Thyroid gland (tissue), 4 donors: ENCODE data around the gene POC1A.

Source experiments
- POLR2A ChIP-seq, 2 donors: fragments of 450-650 bp; IDR thresholded peaks; one replicate each; pipeline ENCODE4 v1.6.1; 2017; ENCODE audit warnings: antibody characterized with exemption in 2 of 2, mild to moderate bottlenecking in 2 of 2, moderate library complexity in 1 of 2
- TF ChIP-seq, protein P1 (sequence below), 6 experiments: fragments of 200-600 bp in 3 of 6; fragments of 450-650 bp in 3 of 6; sonication (generic) in 3 of 6; IDR thresholded peaks; one replicate each; pipeline ENCODE4 v1.5.1; 2016 to 2019; ENCODE audit warnings: antibody characterized with exemption in 6 of 6, mild to moderate bottlenecking in 2 of 6, inconsistent platforms in 1 of 6, moderate library complexity in 1 of 6

DNA sequence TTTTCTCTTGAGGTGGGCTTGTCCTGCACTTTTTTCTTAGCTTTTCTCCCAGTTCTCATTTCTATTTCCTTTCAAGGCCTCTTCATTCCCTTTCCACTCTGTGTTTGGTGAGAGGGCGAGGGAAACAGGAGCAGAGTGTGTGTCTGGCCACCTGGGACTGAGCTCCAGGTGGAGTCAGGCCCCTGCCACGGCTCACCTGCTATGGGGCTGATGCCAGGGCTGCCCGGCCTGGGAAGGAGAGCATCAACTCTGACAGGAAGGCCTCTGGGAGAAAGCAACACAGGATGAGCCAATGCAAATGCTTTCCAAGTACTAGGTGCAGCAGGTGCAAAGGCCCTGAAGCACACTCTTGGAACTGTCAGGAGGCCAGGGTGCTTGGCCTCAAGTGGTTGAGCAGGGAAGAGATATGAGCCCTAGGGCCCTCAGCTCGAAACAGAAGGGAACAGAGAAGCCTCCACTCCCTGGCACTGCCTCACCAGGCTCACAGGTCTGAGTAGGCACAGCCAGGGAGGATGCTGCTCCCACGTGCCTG, 70.6 kb downstream of the POC1A start:
- no peak for TF ChIP-seq POLR2A (IDR thresholded peaks at IDR 0.05)
- TF ChIP-seq, protein P1, sequence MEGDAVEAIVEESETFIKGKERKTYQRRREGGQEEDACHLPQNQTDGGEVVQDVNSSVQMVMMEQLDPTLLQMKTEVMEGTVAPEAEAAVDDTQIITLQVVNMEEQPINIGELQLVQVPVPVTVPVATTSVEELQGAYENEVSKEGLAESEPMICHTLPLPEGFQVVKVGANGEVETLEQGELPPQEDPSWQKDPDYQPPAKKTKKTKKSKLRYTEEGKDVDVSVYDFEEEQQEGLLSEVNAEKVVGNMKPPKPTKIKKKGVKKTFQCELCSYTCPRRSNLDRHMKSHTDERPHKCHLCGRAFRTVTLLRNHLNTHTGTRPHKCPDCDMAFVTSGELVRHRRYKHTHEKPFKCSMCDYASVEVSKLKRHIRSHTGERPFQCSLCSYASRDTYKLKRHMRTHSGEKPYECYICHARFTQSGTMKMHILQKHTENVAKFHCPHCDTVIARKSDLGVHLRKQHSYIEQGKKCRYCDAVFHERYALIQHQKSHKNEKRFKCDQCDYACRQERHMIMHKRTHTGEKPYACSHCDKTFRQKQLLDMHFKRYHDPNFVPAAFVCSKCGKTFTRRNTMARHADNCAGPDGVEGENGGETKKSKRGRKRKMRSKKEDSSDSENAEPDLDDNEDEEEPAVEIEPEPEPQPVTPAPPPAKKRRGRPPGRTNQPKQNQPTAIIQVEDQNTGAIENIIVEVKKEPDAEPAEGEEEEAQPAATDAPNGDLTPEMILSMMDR (IDR thresholded peaks at IDR 0.05), result no peak
